Erythroblast (primary cell): Measurements from ENCODE around the gene SBNO2.

Source experiments
- GATA1 ChIP-seq: IDR thresholded peaks from 2 replicates; pipeline ENCODE4 v1.6.1; 2011; ENCODE audit warnings: low read depth, mild to moderate bottlenecking, control low read depth, low read length, moderate library complexity
- POLR2A ChIP-seq: IDR thresholded peaks from 2 replicates; pipeline ENCODE4 v1.6.1; 2011; ENCODE audit warnings: mild to moderate bottlenecking, low read length

- TF ChIP-seq POLR2A (no peak), GATA1 (no peak)
These were observed 6.1 kb downstream of the SBNO2 start for GRCh38 chr19:1167687-1168571.
